Brain microvascular endothelial cell (primary cell): ENCODE results near the gene FNBP1L.

Experiments
- DNase-seq: peaks from one replicate; pipeline ENCODE4 v3.0.0-alpha.2; 2020
- H3K27ac ChIP-seq: fragments of 250-450 bp; sonication (Bioruptor Pico); 2 replicates; pipeline ENCODE4 v1.5.1; 2020; ENCODE audit warnings: mild to moderate bottlenecking, moderate library complexity
- H3K27me3 ChIP-seq: fragments of 250-450 bp; sonication (Bioruptor Pico); replicated peaks from 2 replicates; pipeline ENCODE4 v1.5.1; 2020; ENCODE audit warnings: mild to moderate bottlenecking
- H3K36me3 ChIP-seq: fragments of 250-450 bp; sonication (Bioruptor Pico); replicated peaks from 2 replicates; pipeline ENCODE4 v1.5.1; 2020; ENCODE audit warnings: mild to moderate bottlenecking
- H3K4me3 ChIP-seq: 2 replicates; pipeline ENCODE4 v1.5.1; 2011; ENCODE audit warnings: low read depth, mild to moderate bottlenecking, control low read depth, low read length, moderate library complexity
- CTCF ChIP-seq: IDR thresholded peaks from 2 replicates; pipeline ENCODE4 v1.5.1; 2011; ENCODE audit warnings: low read depth, mild to moderate bottlenecking, moderate library complexity, low read length, control low read depth, inconsistent platforms; ENCODE audit errors: missing control alignments
- in situ Hi-C: cut with HindIII; loops from 2 replicates; pipeline ENCODE4 v1.10.0; 2017; ENCODE audit warnings: low sequenced_read_pairs, low pct_ligation_motif_present

The FNBP1L gene

GRCh38 chr1:93577536-93578432 lies 129.9 kb downstream of the FNBP1L start:
- no peak for DNase-seq
- TF ChIP-seq CTCF = no peak
- Histone ChIP-seq H3K27me3 (no peaks in the 10 kb centered on the region), H3K4me3 (no peak overlapping the region), H3K27ac (no peak overlapping the region), H3K36me3 (peaks cover 57% of the 10 kb centered on the region)
- in situ Hi-C loops = no loop called here

DNA sequence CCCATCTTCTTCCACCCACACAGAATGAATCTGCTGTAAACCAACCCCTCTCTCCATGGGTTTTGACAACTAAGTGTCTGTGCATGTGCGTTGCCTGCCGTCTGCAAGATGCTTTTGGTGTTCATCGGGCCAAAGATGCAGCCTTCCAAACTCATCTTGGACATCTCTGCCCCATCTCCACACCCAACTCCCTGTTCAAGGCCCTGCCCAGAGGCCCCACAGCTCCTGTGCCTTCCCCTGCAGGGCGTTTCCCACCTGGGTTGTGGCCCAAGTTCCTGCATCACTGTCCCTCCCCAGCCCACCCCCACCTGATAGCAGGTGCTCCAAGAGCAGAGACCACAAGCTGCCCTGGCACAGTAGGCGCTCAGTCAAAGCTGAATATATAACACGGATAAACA lies 130.5 kb downstream of the FNBP1L start:
- in situ Hi-C loops = no loop called here
- Histone ChIP-seq H3K27me3 (no peaks in the 10 kb centered on the region), H3K36me3 (peaks cover 59% of the 10 kb centered on the region), H3K4me3 (no peak overlapping the region), H3K27ac (no peak overlapping the region)
- no peak for DNase-seq
- TF ChIP-seq CTCF = no peak

- H3K27ac ChIP-seq = peak overlapping the region; percentile 34
- TF ChIP-seq CTCF = no peak
- H3K4me3 ChIP-seq = no peak overlapping the region
- in situ Hi-C loops = no loop called here
- H3K27me3 ChIP-seq = no peaks in the 10 kb centered on the region
- no peak for DNase-seq
- peaks cover 59% of the 10 kb centered on the region for H3K36me3 ChIP-seq
Measured at GRCh38 chr1:93578911-93579825, 131.2 kb downstream of the FNBP1L start.

- peak overlapping the region; percentile 34 for H3K27ac ChIP-seq
Measured at GRCh38 chr1:93579891-93580290, 132.0 kb downstream of the FNBP1L start.

More at GRCh38 chr1:93579891-93580290, 132.0 kb downstream of the FNBP1L start:
- in situ Hi-C loops = no loop called here
- Histone ChIP-seq H3K36me3 (peaks cover 52% of the 10 kb centered on the region), H3K4me3 (no peak overlapping the region), H3K27me3 (no peaks in the 10 kb centered on the region)
- DNase-seq = peak; percentile 74
- no peak for TF ChIP-seq CTCF
